ENCODE results near the gene ENTPD3.

GRCh38 chr3:40381904-40382616, 4.9 kb upstream of the ENTPD3 start:
- TF ChIP-seq CTCF (conservative IDR thresholded peaks at IDR 0.05): no peak
- no peak for TF ChIP-seq ZFX (IDR thresholded peaks at IDR 0.05)
